ENCODE data around the gene OR51G2. TPM values are rescaled to one million over a fixed set of nuclear protein-coding genes. Genes with fewer than 3 reads are reported as not detected.
"Not testable (repeated sequence)": the region's sequence is repeated elsewhere in the genome, so short reads cannot be mapped to it uniquely, and the experiment has no call there.

Gene OR51G2, protein sequence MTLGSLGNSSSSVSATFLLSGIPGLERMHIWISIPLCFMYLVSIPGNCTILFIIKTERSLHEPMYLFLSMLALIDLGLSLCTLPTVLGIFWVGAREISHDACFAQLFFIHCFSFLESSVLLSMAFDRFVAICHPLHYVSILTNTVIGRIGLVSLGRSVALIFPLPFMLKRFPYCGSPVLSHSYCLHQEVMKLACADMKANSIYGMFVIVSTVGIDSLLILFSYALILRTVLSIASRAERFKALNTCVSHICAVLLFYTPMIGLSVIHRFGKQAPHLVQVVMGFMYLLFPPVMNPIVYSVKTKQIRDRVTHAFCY
- not detected in 2 replicates for total RNA-seq

GRCh38 chr11:4919250-4919649 lies at the start of gene OR51G2:
Gene OR51G2, minus strand, starts transcription at chr11:4919350. Its CDS starts 3,687 bp downstream, at chr11:4915663.
- DNase-seq (ENCODE audit: low read depth in 2 of 2) = no peak

- DNase-seq (ENCODE audit: low read depth in 2 of 2) = no peak
Measured at GRCh38 chr11:4962816-4963215, 43.7 kb upstream of the OR51G2 start.

DNA sequence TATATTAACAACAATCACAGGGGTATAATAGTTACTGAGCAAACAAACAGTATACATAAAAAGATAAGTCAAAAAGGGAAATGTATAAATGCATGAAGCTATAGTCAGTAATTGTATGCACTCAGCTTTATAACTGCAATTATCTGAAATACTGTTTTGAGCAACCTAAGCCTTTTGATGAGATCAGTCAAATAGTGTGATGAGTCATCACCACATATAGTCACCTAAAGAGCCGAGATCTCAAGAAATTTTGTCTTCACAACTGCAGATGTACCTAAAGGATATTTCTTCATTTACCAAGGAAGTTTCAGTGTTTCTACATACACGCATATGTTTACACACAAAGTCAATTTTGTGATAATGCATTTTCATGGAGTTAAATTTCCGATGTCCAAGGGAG lies 41.7 kb upstream of the OR51G2 start:
- no peak for DNase-seq (ENCODE audit: low read depth in 2 of 2)

- DNase-seq (ENCODE audit: low read depth in 2 of 2) = no peak
Measured at GRCh38 chr11:4957396-4957795, 38.2 kb upstream of the OR51G2 start.

- not testable (repeated sequence) for DNase-seq (ENCODE audit: low read depth in 2 of 2)
Measured at GRCh38 chr11:4955613-4956012, 36.5 kb upstream of the OR51G2 start, which contains the start of gene OR51A2. Gene OR51A2, minus strand, starts transcription at chr11:4955713. Its CDS starts 0 bp downstream, at chr11:4955713.

DNA sequence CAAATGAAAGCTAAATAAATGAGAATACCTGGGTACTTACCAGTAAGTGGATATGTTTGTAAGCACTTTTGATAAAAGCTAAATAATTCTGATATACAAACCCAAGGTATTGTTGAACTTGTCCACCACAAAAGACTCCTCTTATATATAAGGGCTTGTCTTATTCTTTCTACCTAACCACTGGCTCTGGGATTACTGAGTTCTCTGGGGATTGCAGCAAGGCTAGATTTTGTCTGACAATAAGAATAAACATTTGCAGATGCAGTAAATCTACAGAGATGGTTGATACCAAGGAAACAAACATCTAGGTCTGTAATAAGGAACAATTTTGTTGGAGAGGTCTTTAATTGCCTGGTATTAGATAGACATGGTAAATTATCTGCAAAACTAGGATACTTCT lies 28.4 kb upstream of the OR51G2 start, which contains the start of gene OR51A4:
TSS of gene OR51A4 (minus strand) at position 101 of the 400 bp plus-strand sequence. CDS start 505 bp downstream, outside the sequence.
- DNase-seq (ENCODE audit: low read depth in 2 of 2) = no peak

DNA sequence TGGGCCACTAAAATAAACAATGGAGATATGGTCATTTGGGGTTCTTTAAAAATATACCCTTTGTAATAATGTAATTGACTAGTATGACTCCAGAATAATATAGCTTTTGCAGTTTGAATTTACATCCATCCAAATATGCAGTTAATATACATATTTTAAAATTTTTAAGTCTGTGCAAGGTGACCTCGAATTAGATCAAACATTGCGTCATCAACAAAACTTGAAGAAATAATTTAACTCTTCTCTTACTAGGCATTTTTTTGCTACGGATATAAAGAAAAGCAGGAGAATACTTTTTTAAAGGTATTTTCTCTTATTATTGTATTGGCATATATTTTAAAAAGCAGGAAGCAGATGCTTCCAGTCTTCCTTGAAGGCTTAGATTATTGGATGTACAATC lies 17.6 kb upstream of the OR51G2 start:
- DNase-seq (ENCODE audit: low read depth in 2 of 2) = no peak

GRCh38 chr11:4932751-4933150 lies 13.6 kb upstream of the OR51G2 start:
- no peak for DNase-seq (ENCODE audit: low read depth in 2 of 2)

GRCh38 chr11:4926608-4927007 lies 7.5 kb upstream of the OR51G2 start:
- no peak for DNase-seq (ENCODE audit: low read depth in 2 of 2)

- DNase-seq (ENCODE audit: low read depth in 2 of 2) = no peak
Measured at GRCh38 chr11:4924239-4924638, 5.1 kb upstream of the OR51G2 start, which contains the start of gene OR51G1. Gene OR51G1, minus strand, starts transcription at chr11:4924339. Its CDS starts 0 bp downstream, at chr11:4924339.

DNA sequence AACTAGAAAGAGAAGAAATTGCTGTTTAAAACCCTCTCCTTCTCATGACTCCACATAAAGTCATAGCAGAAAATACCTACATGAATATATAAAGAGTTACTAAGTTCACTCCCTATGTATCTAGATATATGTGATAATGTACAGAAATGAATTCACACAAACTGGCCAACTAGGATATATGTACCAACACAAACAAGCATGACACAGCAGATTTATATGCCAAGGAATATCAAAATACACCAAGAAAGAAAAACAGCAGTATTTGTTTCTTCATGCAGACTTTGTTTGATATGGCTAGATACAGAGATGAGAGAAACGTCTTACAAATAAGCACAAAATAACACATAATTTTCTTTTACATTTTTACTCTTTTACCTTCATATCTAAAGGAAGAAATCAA lies 3.2 kb upstream of the OR51G2 start:
- no peak for DNase-seq (ENCODE audit: low read depth in 2 of 2)

GRCh38 chr11:4921796-4922195 lies 2.6 kb upstream of the OR51G2 start:
- DNase-seq (ENCODE audit: low read depth in 2 of 2) = no peak

GRCh38 chr11:4916581-4916980 lies 2.6 kb downstream of the OR51G2 start:
- DNase-seq (ENCODE audit: low read depth in 2 of 2) = no peak

DNA sequence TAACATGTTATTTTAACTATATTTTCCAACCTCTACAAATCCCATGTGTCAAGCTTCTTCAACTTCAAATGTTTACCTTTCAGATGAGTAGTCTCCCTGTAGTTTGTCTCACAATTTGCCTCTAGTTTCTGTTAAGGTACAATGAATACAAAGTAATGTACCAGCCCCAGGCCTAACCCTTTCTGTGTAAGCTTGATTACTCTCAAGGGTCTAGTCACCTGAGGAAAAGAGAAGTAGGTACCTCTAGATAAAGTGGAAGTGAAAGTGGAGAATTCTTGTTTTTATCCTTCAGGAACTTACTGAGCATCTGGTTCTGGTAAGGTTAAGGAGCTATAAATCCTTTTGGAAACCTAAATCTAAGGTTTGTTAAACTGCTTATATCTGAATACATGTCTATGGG lies 15.7 kb downstream of the OR51G2 start, which contains the start of gene OR51A7:
TSS of gene OR51A7 (plus strand) at position 300 of the 400 bp plus-strand sequence. CDS start 3,587 bp downstream, outside the sequence.
- DNase-seq (ENCODE audit: low read depth in 2 of 2) = no peak

GRCh38 chr11:4891996-4892640 lies 27.0 kb downstream of the OR51G2 start:
- DNase-seq (ENCODE audit: low read depth in 2 of 2) = no peak

DNA sequence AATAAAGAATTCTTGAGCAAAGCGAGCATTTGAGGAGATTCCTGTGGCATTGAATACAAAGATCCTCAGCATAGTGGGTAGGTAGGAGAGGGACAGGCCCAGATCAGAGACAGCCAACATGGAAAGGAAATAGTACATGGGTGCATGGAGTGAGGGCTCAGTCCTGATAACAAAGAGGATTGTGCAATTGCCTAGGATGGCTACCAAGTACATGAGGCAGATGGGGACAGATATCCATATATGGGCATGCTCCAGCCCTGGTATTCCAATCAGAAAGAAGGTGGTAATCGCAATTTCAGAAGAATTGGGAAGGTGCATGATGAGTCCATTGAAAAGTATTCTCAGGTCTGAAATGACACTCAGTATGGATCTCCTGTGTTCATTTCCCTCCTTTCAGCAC lies 28.9 kb downstream of the OR51G2 start:
- no peak for DNase-seq (ENCODE audit: low read depth in 2 of 2)

DNA sequence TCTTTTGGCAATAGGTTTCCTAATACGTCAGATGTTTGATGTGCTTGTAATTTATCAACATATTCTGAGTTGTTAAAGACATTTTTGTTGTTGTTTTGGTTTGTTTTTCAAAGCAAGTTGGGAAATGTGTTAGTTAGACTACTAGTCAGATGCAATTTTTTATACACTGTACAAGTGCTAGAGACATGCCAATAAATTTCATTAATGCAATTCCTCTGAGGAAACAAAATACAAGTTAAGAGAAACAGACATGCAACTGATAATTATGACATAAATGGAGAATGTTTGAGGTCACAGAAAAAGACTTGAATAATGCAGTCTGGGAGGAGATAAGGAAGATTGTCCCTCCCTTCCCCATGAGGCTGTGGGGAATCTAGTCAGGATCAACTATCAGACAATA lies 31.6 kb downstream of the OR51G2 start:
- no peak for DNase-seq (ENCODE audit: low read depth in 2 of 2)

DNA sequence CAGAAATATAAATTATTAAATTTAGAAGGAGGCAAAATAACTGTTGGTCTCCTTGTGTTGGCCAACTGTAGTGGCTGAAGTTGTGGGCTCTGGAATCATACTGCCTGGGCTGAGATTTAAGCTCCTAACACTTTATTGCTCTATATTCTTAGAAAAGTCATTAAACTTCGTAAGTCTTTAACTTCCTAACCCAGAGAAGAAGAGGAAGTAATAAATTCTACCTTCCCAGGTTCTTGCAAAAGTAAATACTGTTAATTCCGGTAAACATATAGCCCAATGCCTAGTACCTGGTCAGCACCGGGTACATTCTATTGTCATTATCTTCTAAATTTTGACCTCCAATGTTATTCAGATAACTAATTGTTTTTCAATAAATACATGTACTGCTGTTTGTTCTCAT lies 33.0 kb downstream of the OR51G2 start:
- no peak for DNase-seq (ENCODE audit: low read depth in 2 of 2)

DNA sequence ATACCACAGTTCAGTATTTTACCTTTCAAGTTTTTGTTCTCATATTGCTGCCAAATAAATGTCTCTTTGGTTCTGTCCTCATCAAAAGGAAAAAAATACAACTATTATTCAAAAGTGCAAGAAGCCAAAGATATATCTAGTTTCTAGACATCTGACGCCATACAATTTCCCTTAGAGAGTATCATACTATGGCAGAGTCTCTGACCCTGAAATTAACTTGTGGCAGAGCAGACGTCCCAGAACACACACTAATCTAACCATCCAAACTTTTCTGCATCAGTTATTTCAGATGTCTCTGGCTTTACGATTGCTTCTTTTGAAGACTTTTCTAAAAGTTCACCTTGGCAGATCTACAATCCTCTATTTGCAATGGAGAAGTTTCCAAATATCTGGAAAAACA lies 34.8 kb downstream of the OR51G2 start:
- DNase-seq (ENCODE audit: low read depth in 2 of 2) = no peak

DNA sequence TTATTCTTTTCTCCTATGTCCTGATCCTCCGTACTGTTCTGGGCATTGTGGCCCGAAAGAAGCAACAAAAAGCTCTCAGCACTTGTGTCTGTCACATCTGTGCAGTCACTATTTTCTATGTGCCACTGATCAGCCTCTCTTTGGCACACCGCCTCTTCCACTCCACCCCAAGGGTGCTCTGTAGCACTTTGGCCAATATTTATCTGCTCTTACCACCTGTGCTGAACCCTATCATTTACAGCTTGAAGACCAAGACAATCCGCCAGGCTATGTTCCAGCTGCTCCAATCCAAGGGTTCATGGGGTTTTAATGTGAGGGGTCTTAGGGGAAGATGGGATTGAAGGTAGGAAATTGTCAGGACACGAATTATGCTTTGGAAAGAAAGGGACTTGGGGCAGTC lies 36.6 kb downstream of the OR51G2 start:
- no peak for DNase-seq (ENCODE audit: low read depth in 2 of 2)

GRCh38 chr11:4881860-4882500 lies 37.2 kb downstream of the OR51G2 start, which contains the start of gene OR51T1:
Gene OR51T1, plus strand, starts transcription at chr11:4881900. Its CDS starts 0 bp downstream, at chr11:4881900.
- DNase-seq (ENCODE audit: low read depth in 2 of 2) = no peak

DNA sequence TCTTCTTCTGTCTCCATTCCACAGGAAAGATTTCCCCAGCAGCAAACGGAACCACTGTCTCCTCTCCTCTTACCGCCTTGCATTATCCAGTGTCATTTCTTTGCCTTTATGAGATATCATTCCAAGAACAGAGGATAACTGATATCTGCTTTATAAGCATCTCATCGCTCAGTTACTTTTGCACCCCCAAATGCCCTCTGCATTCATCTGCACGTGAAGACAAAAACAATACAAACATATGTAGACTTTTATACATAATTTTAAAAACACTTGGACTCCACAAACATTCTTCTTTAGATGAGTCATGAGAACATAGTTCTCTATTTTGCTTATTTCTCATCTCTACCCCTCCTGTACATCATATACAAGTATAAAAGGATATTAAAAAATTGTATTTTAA lies 38.0 kb downstream of the OR51G2 start:
- no peak for DNase-seq (ENCODE audit: low read depth in 2 of 2)

Data from dermis microvascular lymphatic vessel endothelial cell (primary cell).